HL-60 (cell line): ENCODE measurements around the gene WBP1.

Experiments used
- CTCF ChIP-seq: IDR thresholded peaks from one replicate; pipeline ENCODE4 v1.5.1; 2011; ENCODE audit warnings: low read length, control low read depth, inconsistent platforms; ENCODE audit not compliant: insufficient read depth
- GABPA ChIP-seq: IDR thresholded peaks from 2 replicates; pipeline ENCODE4 v1.6.1; 2012; ENCODE audit warnings: low read depth
- POLR2AphosphoS5 ChIP-seq: IDR thresholded peaks from 2 replicates; pipeline ENCODE4 v1.6.1; 2012; ENCODE audit warnings: low read depth
- REST ChIP-seq: IDR thresholded peaks from 2 replicates; pipeline ENCODE4 v1.6.1; 2012; ENCODE audit warnings: low read depth; ENCODE audit not compliant: insufficient replicate concordance
- SPI1 ChIP-seq: IDR thresholded peaks from 2 replicates; pipeline ENCODE4 v1.6.1; 2012; ENCODE audit warnings: low read depth, mild to moderate bottlenecking, borderline replicate concordance

- TF ChIP-seq CTCF (no peak), POLR2AphosphoS5 (no peak), REST (no peak), GABPA (no peak), SPI1 (no peak)
These were observed 20.0 kb upstream of the WBP1 start for GRCh38 chr2:74438248-74438647.
